ENCODE data around the gene CAPRIN1.

Gene CAPRIN1

DNA sequence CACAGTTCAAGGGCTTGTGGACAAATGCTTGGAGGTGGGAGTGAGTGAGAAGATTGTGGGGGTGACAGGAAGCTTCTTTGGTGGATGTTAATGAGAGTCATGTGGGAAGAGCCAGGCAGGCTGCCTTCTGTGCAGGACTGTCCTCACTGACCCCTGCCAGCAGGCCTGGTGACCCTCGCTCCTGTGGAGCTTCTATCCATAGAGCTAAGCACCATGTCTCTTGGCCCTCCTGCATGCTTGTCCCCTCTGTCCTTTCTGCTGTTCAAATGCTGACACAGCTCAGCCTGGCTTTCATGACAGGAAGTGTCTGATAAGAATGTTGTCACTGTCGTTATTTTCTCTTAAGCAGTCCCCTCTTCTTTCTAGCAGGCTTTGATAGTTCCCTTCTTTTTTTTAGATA lies 91.5 kb downstream of the CAPRIN1 start:
- no peak overlapping the region for H3K4me3 ChIP-seq (replicated peaks; ENCODE audit: low read depth, low read length)
- TF ChIP-seq, protein P1, sequence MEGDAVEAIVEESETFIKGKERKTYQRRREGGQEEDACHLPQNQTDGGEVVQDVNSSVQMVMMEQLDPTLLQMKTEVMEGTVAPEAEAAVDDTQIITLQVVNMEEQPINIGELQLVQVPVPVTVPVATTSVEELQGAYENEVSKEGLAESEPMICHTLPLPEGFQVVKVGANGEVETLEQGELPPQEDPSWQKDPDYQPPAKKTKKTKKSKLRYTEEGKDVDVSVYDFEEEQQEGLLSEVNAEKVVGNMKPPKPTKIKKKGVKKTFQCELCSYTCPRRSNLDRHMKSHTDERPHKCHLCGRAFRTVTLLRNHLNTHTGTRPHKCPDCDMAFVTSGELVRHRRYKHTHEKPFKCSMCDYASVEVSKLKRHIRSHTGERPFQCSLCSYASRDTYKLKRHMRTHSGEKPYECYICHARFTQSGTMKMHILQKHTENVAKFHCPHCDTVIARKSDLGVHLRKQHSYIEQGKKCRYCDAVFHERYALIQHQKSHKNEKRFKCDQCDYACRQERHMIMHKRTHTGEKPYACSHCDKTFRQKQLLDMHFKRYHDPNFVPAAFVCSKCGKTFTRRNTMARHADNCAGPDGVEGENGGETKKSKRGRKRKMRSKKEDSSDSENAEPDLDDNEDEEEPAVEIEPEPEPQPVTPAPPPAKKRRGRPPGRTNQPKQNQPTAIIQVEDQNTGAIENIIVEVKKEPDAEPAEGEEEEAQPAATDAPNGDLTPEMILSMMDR (IDR thresholded peaks at IDR 0.05; ENCODE audit: low read length, missing control alignments), result no peak
- DNase-seq (ENCODE audit: low read depth), result no peak

DNA sequence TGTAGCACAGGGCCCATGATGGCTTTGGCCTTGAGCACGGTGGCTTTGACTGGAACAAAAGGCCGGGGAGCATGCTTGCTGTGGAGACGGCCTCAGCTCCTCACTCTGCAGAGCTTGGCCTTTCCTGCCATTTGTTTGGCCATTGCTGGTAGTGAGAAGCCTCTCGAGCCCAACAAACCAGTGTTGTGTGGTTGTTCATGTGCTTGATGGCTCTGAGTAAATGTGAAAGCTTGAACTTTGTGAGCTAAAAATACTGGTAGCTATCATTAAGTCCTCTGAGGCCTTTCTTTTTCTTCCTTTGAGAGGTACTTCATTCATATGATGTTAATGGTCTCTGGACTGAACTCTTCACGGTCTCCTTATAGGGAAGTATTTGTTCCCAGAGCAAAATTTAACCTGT lies 93.5 kb downstream of the CAPRIN1 start:
- H3K4me3 ChIP-seq (replicated peaks; ENCODE audit: low read depth, low read length), result no peak overlapping the region
- TF ChIP-seq, protein P1 (IDR thresholded peaks at IDR 0.05; ENCODE audit: low read length, missing control alignments), result no peak
- DNase-seq (ENCODE audit: low read depth), result no peak

DNA sequence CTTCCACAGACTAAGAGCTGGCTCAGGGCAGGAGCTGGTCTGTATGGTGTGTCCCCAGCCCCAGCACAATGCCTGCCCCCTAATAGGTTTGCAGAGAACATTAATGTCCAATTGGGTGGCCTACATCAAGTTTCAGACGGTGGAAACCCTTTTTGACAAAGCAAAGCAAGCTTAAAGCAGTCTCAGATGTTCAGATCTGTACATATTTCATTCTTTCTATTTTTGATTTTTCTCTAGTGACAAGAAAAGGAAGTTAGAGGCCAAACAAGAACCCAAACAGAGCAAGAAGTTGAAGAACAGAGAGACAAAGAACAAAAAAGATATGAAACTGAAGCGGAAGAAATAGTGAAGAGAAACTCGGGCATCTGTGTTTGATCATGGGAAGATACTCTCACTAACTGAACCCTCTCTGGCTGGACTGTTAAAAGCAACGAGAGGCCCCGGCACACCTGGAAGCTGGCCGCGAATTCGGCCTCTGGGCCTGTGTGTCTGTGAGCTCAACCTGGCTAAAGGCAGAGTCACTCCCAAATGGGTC lies 94.4 kb downstream of the CAPRIN1 start:
- H3K4me3 ChIP-seq (replicated peaks; ENCODE audit: low read depth, low read length), result no peak overlapping the region
- TF ChIP-seq, protein P1 (IDR thresholded peaks at IDR 0.05; ENCODE audit: low read length, missing control alignments), result no peak
- no peak for DNase-seq (ENCODE audit: low read depth)

DNA sequence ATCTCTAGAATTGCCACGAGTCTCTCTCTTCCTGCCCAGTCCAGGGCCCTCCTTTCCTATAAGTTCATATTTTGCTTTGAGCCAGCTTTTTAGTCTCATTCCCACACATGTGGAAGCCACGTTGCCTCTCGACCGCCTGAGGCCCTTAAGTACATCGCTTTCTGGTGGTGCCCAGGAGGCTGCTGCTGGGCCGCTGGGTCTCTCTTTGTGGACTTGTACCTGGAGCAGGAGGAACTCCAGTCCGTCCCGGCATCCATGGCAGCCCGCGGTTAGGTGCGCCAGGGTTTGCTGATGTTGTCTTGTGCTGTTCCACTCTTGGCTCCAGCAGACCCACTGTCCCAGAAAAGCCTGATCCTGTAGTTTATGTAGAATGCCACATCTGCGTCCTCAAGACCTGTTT lies 94.9 kb downstream of the CAPRIN1 start:
- DNase-seq (ENCODE audit: low read depth), result no peak
- H3K4me3 ChIP-seq (replicated peaks; ENCODE audit: low read depth, low read length), result no peak overlapping the region
- TF ChIP-seq, protein P1 (IDR thresholded peaks at IDR 0.05; ENCODE audit: low read length, missing control alignments), result no peak

DNA sequence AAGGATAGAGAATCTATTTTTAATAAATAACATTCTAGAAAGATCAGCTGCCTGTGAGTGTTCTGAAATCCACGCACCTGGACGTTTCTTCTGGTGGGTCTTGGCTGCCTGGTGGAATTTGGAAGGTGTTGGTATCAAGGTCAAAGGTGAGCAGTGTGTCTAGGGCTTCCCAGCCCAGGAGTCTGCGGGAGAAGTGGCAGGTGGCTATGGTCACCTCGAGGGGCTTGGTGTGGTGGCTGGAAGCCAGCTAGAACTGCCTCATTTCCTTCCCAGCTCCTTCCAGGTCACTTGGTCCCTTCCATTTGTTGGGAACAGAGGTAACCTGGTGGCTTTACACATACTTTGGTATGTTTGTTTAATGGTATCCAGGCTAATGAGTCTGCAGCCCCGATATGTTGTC lies 95.3 kb downstream of the CAPRIN1 start:
- TF ChIP-seq, protein P1 (IDR thresholded peaks at IDR 0.05; ENCODE audit: low read length, missing control alignments), result no peak
- DNase-seq (ENCODE audit: low read depth), result no peak
- H3K4me3 ChIP-seq (replicated peaks; ENCODE audit: low read depth, low read length), result no peak overlapping the region

DNA sequence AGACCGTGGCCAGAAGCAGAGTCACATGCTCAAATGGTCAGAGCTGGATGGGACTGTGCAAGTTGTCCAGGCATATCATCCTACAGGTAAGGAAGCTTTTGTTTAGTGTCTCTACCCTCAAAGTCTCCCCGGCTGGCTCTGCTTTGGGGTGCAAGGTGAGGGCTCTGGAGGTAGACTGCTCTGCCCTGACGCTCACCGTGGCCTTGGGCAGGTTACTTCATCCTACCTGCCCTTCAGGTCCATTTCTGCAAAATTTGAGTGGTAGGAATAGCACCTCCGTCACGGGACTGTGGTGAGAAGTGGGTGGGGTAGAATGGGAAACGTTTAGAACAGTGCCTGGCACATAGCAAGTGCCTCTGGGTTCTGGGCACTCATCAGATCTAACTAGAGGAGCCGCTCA lies 96.0 kb downstream of the CAPRIN1 start:
- DNase-seq (ENCODE audit: low read depth), result no peak
- TF ChIP-seq, protein P1 (IDR thresholded peaks at IDR 0.05; ENCODE audit: low read length, missing control alignments), result no peak
- no peak overlapping the region for H3K4me3 ChIP-seq (replicated peaks; ENCODE audit: low read depth, low read length)

DNA sequence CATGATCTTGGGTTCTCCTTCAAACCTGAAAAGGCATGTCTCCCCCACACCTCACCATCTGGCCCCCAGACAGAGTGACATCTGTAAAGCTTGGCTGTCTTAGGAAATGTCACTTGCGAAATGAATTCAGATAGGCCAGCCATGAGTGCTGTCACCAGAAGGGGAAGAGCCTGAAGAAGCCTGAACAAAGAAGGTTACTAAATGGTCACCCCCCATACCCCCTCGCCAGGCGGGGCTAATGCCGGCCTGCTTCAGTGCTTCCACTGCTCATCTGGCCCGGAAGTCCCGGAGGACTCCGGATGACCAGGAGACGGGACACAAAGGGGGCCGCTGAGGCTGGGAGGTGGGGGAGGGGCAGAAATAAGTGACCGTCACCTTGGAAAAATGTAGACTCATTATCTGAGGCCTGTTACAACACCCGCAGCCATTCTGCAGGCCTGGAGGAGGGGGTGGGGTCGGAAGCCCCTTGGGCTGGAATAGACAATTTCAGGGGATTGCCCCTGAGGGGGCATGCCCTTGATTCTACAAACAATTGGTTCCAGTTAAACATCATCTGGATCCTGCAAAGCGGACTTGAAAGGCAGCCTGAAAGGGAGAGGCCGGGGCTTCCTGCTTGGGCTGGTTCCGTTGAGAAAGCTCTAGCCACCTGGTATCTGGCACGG lies 97.1 kb downstream of the CAPRIN1 start:
- TF ChIP-seq, protein P1 (IDR thresholded peaks at IDR 0.05; ENCODE audit: low read length, missing control alignments), result no peak
- DNase-seq (ENCODE audit: low read depth), result no peak
- no peak overlapping the region for H3K4me3 ChIP-seq (replicated peaks; ENCODE audit: low read depth, low read length)

Measured in fibroblast of pulmonary artery (primary cell).